IMR-90 (cell line): Measurements from ENCODE around the gene SLC44A5. TPM values are rescaled to one million over a fixed set of nuclear protein-coding genes. Genes with fewer than 3 reads are reported as not detected.

Experiments used
- ATAC-seq: fragments of 200-7000 bp; cut with Tn5 transposase; 2 replicates; pipeline ENCODE4 v1.9.1; 2020; ENCODE audit warnings: low read depth, mild to moderate bottlenecking, moderate library complexity
- BruUV-seq: library from RNA; stranded (reverse); fragments of 400-500 nt; replicated peaks from 2 replicates; lab custom pipeline; 2021; lab: Mats Ljungman, UMichigan
- CTCF ChIA-PET: fragments of 300-600 bp; formaldehyde crosslinking; extraction: SDS; loops from one replicate; lab custom pipeline; 2021; ENCODE audit warnings: antibody characterized with exemption; lab: Yijun Ruan, JAX
- POLR2A ChIA-PET: fragments of 300-600 bp; sonication (Branson Sonifier 250); formaldehyde crosslinking; loops from one replicate; lab custom pipeline; 2022; ENCODE audit warnings: antibody characterized with exemption; ENCODE audit not compliant: unreplicated experiment; lab: Charles Lee
- DNase-seq: peaks from one replicate; pipeline ENCODE4 v3.0.0; 2013
- H2AFZ ChIP-seq: replicated peaks from 2 replicates; pipeline ENCODE3; 2013; ENCODE audit warnings: low read length, mild to moderate bottlenecking; ENCODE audit not compliant: poor library complexity
- H2AK5ac ChIP-seq: 2 replicates; pipeline ENCODE4 v1.6.1; 2013; ENCODE audit warnings: low read depth, low read length, inconsistent platforms
- H2AK9ac ChIP-seq: replicated peaks from 2 replicates; pipeline ENCODE3; 2013; ENCODE audit warnings: mild to moderate bottlenecking, low read depth, low read length, moderate library complexity; ENCODE audit not compliant: poor library complexity
- H2BK120ac ChIP-seq: 2 replicates; pipeline ENCODE4 v1.6.1; 2013; ENCODE audit warnings: low read depth, low read length, inconsistent platforms
- H2BK15ac ChIP-seq: 3 replicates; pipeline ENCODE4 v1.6.1; 2013; ENCODE audit warnings: low read depth, low read length, inconsistent platforms
- H2BK20ac ChIP-seq: 2 replicates; pipeline ENCODE4 v1.6.1; 2013; ENCODE audit warnings: low read depth, mild to moderate bottlenecking, inconsistent platforms, low read length, moderate library complexity
- H2BK5ac ChIP-seq: 2 replicates; pipeline ENCODE4 v1.6.1; 2013; ENCODE audit warnings: mild to moderate bottlenecking, low read depth, low read length, inconsistent platforms; ENCODE audit not compliant: poor library complexity, severe bottlenecking
- H3K14ac ChIP-seq: replicated peaks from 2 replicates; pipeline ENCODE4 v1.6.1; 2013; ENCODE audit warnings: low read depth, low read length, inconsistent platforms
- H3K18ac ChIP-seq: 2 replicates; pipeline ENCODE4 v1.6.1; 2013; ENCODE audit warnings: low read depth, low read length, control low read depth
- H3K23ac ChIP-seq: 2 replicates; pipeline ENCODE4 v1.6.1; 2013; ENCODE audit warnings: low read depth, low read length, inconsistent platforms
- H3K27ac ChIP-seq: 2 replicates; pipeline ENCODE4 v1.5.1; 2013; ENCODE audit warnings: mild to moderate bottlenecking, control low read depth, low read length; ENCODE audit not compliant: insufficient read depth
- H3K27me3 ChIP-seq: 2 replicates; pipeline ENCODE4 v1.6.1; 2013; ENCODE audit warnings: low read length; ENCODE audit not compliant: control insufficient read depth, insufficient read depth
- H3K36me3 ChIP-seq: 2 replicates; pipeline ENCODE4 v1.6.1; 2013; ENCODE audit warnings: low read length, mixed read lengths; ENCODE audit not compliant: control insufficient read depth, insufficient read depth
- H3K4ac ChIP-seq: 2 replicates; pipeline ENCODE4 v1.6.1; 2013; ENCODE audit warnings: low read depth, low read length, inconsistent platforms
- H3K4me1 ChIP-seq: 2 replicates; pipeline ENCODE4 v1.6.1; 2013; ENCODE audit warnings: low read length, mixed read lengths; ENCODE audit not compliant: control insufficient read depth, insufficient read depth
- H3K4me2 ChIP-seq: 2 replicates; pipeline ENCODE4 v1.6.1; 2013; ENCODE audit warnings: low read depth, mild to moderate bottlenecking, control low read depth, low read length, moderate library complexity
- H3K4me3 ChIP-seq: 2 replicates; pipeline ENCODE4 v1.5.1; 2013; ENCODE audit warnings: low read depth, mild to moderate bottlenecking, control low read depth, low read length, moderate library complexity; ENCODE audit not compliant: insufficient read depth
- H3K56ac ChIP-seq: 2 replicates; pipeline ENCODE4 v1.6.1; 2013; ENCODE audit warnings: low read length, inconsistent platforms; ENCODE audit not compliant: insufficient read depth; ENCODE audit errors: extremely low read depth
- H3K79me1 ChIP-seq, 2 experiments: 2 replicates each; pipeline ENCODE4 v1.6.1; 2013; ENCODE audit warnings: low read length in 2 of 2, inconsistent platforms in 1 of 2, low read depth in 1 of 2
- H3K9ac ChIP-seq: 2 replicates; pipeline ENCODE4 v1.6.1; 2013; ENCODE audit warnings: low read depth, low read length, control low read depth
- H3K9me1 ChIP-seq: 2 replicates; pipeline ENCODE4 v1.6.1; 2013; ENCODE audit warnings: low read length, inconsistent platforms; ENCODE audit not compliant: insufficient read depth
- H3K9me3 ChIP-seq: 2 replicates; pipeline ENCODE4 v1.6.1; 2013; ENCODE audit warnings: low read length; ENCODE audit not compliant: control insufficient read depth, insufficient read depth
- H4K20me1 ChIP-seq: 2 replicates; pipeline ENCODE4 v1.6.1; 2013; ENCODE audit warnings: low read length, inconsistent platforms; ENCODE audit not compliant: insufficient read depth
- H4K5ac ChIP-seq: 2 replicates; pipeline ENCODE4 v1.6.1; 2013; ENCODE audit warnings: mild to moderate bottlenecking, low read depth, low read length, control low read depth
- H4K8ac ChIP-seq, 2 experiments: 2 replicates each; pipeline ENCODE4 v1.6.1; 2013; ENCODE audit warnings: low read depth in 2 of 2, low read length in 2 of 2, control low read depth in 1 of 2, inconsistent platforms in 1 of 2
- H4K91ac ChIP-seq: 2 replicates; pipeline ENCODE4 v1.6.1; 2013; ENCODE audit warnings: low read depth, low read length, inconsistent platforms; ENCODE audit not compliant: insufficient read depth
- BHLHE40 ChIP-seq: fragments of 150-350 bp; IDR thresholded peaks from 2 replicates; pipeline ENCODE4 v1.6.1; 2016; ENCODE audit warnings: mild to moderate bottlenecking, low read depth, low read length
- CEBPB ChIP-seq: IDR thresholded peaks from 2 replicates; pipeline ENCODE4 v1.6.1; 2012; ENCODE audit warnings: low read depth, low read length, improper control_type of control experiment
- CTCF ChIP-seq: conservative IDR thresholded peaks from 2 replicates; pipeline ENCODE4 v1.5.1; 2012; ENCODE audit warnings: mild to moderate bottlenecking, low read depth, low read length, improper control_type of control experiment
- ELK1 ChIP-seq: fragments of 150-350 bp; IDR thresholded peaks from 2 replicates; pipeline ENCODE4 v1.6.1; 2016; ENCODE audit warnings: low read depth, mild to moderate bottlenecking, low read length, moderate library complexity, borderline replicate concordance
- FOS ChIP-seq: fragments of 150-350 bp; IDR thresholded peaks from 2 replicates; pipeline ENCODE4 v1.6.1; 2016; ENCODE audit warnings: low read depth, low read length
- MAZ ChIP-seq: IDR thresholded peaks from 2 replicates; pipeline ENCODE4 v1.6.1; 2012; ENCODE audit warnings: low read depth, mild to moderate bottlenecking, low read length, improper control_type of control experiment, moderate library complexity, borderline replicate concordance
- NFE2L2 ChIP-seq: fragments of 150-350 bp; IDR thresholded peaks from 2 replicates; pipeline ENCODE4 v1.6.1; 2016; ENCODE audit warnings: low read depth, mild to moderate bottlenecking, low read length
- POLR2A ChIP-seq: IDR thresholded peaks from 2 replicates; pipeline ENCODE4 v1.6.1; 2012; ENCODE audit warnings: mild to moderate bottlenecking, low read depth, low read length
- RAD21 ChIP-seq: IDR thresholded peaks from 2 replicates; pipeline ENCODE4 v1.6.1; 2012; ENCODE audit warnings: low read length, improper control_type of control experiment
- RCOR1 ChIP-seq: IDR thresholded peaks from 2 replicates; pipeline ENCODE4 v1.6.1; 2012; ENCODE audit warnings: mild to moderate bottlenecking, low read length, improper control_type of control experiment; ENCODE audit not compliant: insufficient replicate concordance
- RFX5 ChIP-seq: IDR thresholded peaks from 2 replicates; pipeline ENCODE4 v1.8.0; 2012; ENCODE audit warnings: low read depth, mild to moderate bottlenecking, low read length, moderate library complexity
- SMC3 ChIP-seq: fragments of 150-350 bp; IDR thresholded peaks from 2 replicates; pipeline ENCODE4 v1.6.1; 2016; ENCODE audit warnings: low read depth, mild to moderate bottlenecking, antibody characterized with exemption, low read length, moderate library complexity
- USF2 ChIP-seq: fragments of 150-350 bp; IDR thresholded peaks from 2 replicates; pipeline ENCODE4 v1.6.1; 2017; ENCODE audit warnings: mild to moderate bottlenecking, antibody characterized with exemption, low read length, low read depth
- WGBS, 2 experiments: methylation state at CpG; one replicate each; pipeline versions ENCODE4 v1.1.5 to v1.1.7; 2013; ENCODE audit warnings: missing lambda C conversion rate in 2 of 2; ENCODE audit not compliant: insufficient read length in 1 of 2; ENCODE audit errors: extremely low coverage in 2 of 2; 5-methylcytosine and 5-hydroxymethylcytosine counted together
- dilution Hi-C: fragments of 300-500 bp; cut with HindIII; formaldehyde crosslinking; loops from one replicate; pipeline ENCODE4 v1.14.3; 2018; ENCODE audit warnings: low sequenced_read_pairs; ENCODE audit not compliant: unreplicated experiment
- in situ Hi-C: fragments of 300-500 bp; cut with MboI; formaldehyde crosslinking; loops from 3 replicates; pipeline ENCODE4 v1.14.3; 2019; ENCODE audit warnings: low sequenced_read_pairs, inconsistent platforms, mixed read lengths
- intact Hi-C: fragments of 100-400 bp; cut with micrococcal nuclease; formaldehyde crosslinking; loops from 2 replicates; pipeline ENCODE4 v1.10.0; 2022
- polyA plus RNA-seq, 3 experiments: library from polyadenylated mRNA; depleted of rRNA; stranded (reverse); fragments of >200 nt; gene quantifications; 2 replicates each; pipeline ENCODE4 v1.2.3, GENCODE V29; 2012; ENCODE audit warnings: low replicate concordance in 1 of 3
- total RNA-seq: library from RNA; depleted of rRNA; stranded (reverse); fragments of >200 nt; gene quantifications from 2 replicates; pipeline ENCODE4 v1.2.3, GENCODE V29; 2012

SLC44A5 gene
- total and polyA plus RNA-seq, 2 of the 4 experiments (the other 2 are of a cell fraction) = under 0.01 TPM; not detected in 1

GRCh38 chr1:75198163-75198562, 412.8 kb downstream of the SLC44A5 start:
- no peaks in the 10 kb centered on the region for H4K20me1 ChIP-seq
- WGBS, 2 experiments = no CpG with 5 or more reads among the region's 1 CpG
- ATAC-seq (no peak), DNase-seq (no peak)
- H3K4ac ChIP-seq = no peak overlapping the region
- H2BK5ac ChIP-seq = no peak overlapping the region
- H2AK5ac ChIP-seq = no peak overlapping the region
- H3K9ac ChIP-seq = no peak overlapping the region
- TF ChIP-seq FOS (no peak), USF2 (no peak), RAD21 (no peak), CTCF (no peak), POLR2A (no peak), RFX5 (no peak), RCOR1 (no peak), ELK1 (no peak), SMC3 (no peak), CEBPB (no peak), MAZ (no peak), BHLHE40 (no peak), NFE2L2 (no peak)
- H4K8ac ChIP-seq = no peak overlapping the region
- H2BK20ac ChIP-seq = no peak overlapping the region
- H3K79me1 ChIP-seq = no peaks in the 10 kb centered on the region
- H3K4me1 ChIP-seq = no peaks in the 10 kb centered on the region
- H3K4me3 ChIP-seq = no peak overlapping the region
- no peak overlapping the region for H3K56ac ChIP-seq
- no peaks in the 10 kb centered on the region for H3K9me3 ChIP-seq
- dilution Hi-C loops (no loop called here), intact Hi-C loops (no loop called here), in situ Hi-C loops (loop anchor here (10.0 kb wide), 1 partner anchor 433 kb away; no protein-coding TSS in a partner anchor)
- no peak overlapping the region for H2BK15ac ChIP-seq
- no peaks in the 10 kb centered on the region for H3K27me3 ChIP-seq
- POLR2A ChIA-PET = no interaction called here
- H2BK120ac ChIP-seq = no peak overlapping the region
- H3K4me2 ChIP-seq = no peak overlapping the region
- H3K23ac ChIP-seq = no peak overlapping the region
- no peaks in the 10 kb centered on the region for H3K9me1 ChIP-seq
- no peak overlapping the region for H4K5ac ChIP-seq
- no peaks in the 10 kb centered on the region for H3K36me3 ChIP-seq
- H2AFZ ChIP-seq = no peak overlapping the region
- no peak overlapping the region for H3K14ac ChIP-seq
- H3K27ac ChIP-seq = no peak overlapping the region
- BruUV-seq = no TSS peak
- CTCF ChIA-PET = no interaction called here
- H4K91ac ChIP-seq = no peak overlapping the region
- no peak overlapping the region for H3K18ac ChIP-seq
- H2AK9ac ChIP-seq = no peak overlapping the region
